ENCODE measurements around the gene TRIM17.

DNA sequence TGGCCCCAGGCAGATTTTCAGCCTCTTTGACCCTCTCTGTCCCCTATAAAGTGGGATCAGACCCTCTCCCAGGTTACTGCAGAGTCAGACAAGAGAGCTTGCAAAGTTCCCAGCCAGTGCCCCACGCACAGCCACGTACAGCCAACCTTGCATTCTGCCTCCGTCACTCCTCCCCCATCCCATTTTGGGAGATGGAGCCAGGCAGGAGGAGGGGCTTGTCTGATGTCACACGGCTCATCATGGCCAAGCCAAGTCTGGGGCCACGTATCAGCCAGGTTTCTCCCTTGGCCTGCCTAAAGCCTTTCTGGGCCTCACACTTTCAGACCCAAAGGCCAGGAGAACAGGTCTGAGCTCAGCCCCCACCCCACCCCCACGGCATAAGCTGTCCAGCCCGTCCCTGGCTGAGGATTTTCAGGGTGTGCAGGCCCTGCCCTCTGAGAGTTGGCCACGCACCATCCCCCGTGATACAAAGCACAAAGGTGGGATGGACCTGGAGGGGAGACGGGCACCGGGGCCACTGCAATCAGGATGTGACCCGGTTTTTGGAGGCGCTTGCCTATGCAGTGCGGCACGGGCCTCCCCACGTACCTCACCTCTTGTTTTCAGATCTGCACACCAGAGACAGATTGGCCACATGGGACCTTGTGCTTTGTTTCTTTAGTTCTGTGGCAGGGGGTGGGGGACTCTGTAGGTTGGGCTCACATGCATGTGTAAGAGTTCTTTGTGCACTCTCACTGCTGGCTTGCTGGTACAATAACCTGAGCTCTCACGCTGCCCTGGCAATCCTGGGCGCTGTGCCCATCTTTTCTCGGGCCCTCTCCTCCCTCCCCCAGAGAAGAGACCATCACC is 57.7 kb downstream of the TRIM17 start:
- TF ChIP-seq POLR2A (IDR thresholded peaks at IDR 0.05) = no peak
- no peak for TF ChIP-seq CTCF (IDR thresholded peaks at IDR 0.05)
